IPS DF 6.9 (cell line): ENCODE measurements around the gene AGFG2.

Experiments
- DNase-seq: peaks from one replicate; pipeline ENCODE4 v3.0.0-alpha.2; 2013; ENCODE audit warnings: low read depth, low spot score
- H3K27ac ChIP-seq: one replicate; pipeline ENCODE4 v1.5.1; 2013; ENCODE audit warnings: low read length, control low read depth
- H3K27me3 ChIP-seq: 2 replicates; pipeline ENCODE4 v1.6.1; 2013; ENCODE audit warnings: mild to moderate bottlenecking, low read length; ENCODE audit not compliant: control insufficient read depth, insufficient read depth
- H3K36me3 ChIP-seq: 2 replicates; pipeline ENCODE4 v1.6.1; 2013; ENCODE audit warnings: low read length; ENCODE audit not compliant: control insufficient read depth, insufficient read depth
- H3K4me1 ChIP-seq: 2 replicates; pipeline ENCODE4 v1.6.1; 2013; ENCODE audit warnings: low read length; ENCODE audit not compliant: control insufficient read depth, insufficient read depth
- H3K4me3 ChIP-seq: 2 replicates; pipeline ENCODE4 v1.5.1; 2013; ENCODE audit warnings: mild to moderate bottlenecking, low read length
- H3K9me3 ChIP-seq: 2 replicates; pipeline ENCODE4 v1.6.1; 2013; ENCODE audit warnings: low read length, inconsistent platforms; ENCODE audit not compliant: control insufficient read depth, insufficient read depth
- WGBS: extraction: QIAGEN DNeasy Blood & Tissue Kit; methylation state at CpG from one replicate; pipeline ENCODE4 v1.1.7; 2013; ENCODE audit warnings: mixed read lengths, missing lambda C conversion rate; ENCODE audit not compliant: insufficient read length, insufficient coverage; 5-methylcytosine and 5-hydroxymethylcytosine counted together

AGFG2 gene

GRCh38 chr7:100504887-100505611 lies 34.0 kb upstream of the AGFG2 start:
- DNase-seq = no peak
- no peak overlapping the region for H3K27ac ChIP-seq

GRCh38 chr7:100506356-100506923 lies 32.6 kb upstream of the AGFG2 start:
- no CpG with 5 or more reads among the region's 8 CpGs for WGBS
- DNase-seq = no peak
- no peaks in the 10 kb centered on the region for H3K36me3 ChIP-seq
- no peaks in the 10 kb centered on the region for H3K9me3 ChIP-seq
- no peaks in the 10 kb centered on the region for H3K27me3 ChIP-seq
- H3K4me3 ChIP-seq = no peak overlapping the region
- H3K4me1 ChIP-seq = no peaks in the 10 kb centered on the region
- H3K27ac ChIP-seq = no peak overlapping the region

More at GRCh38 chr7:100504887-100505611, 34.0 kb upstream of the AGFG2 start:
- H3K4me1 ChIP-seq = no peaks in the 10 kb centered on the region
- no peaks in the 10 kb centered on the region for H3K36me3 ChIP-seq
- H3K9me3 ChIP-seq = no peaks in the 10 kb centered on the region
- H3K27me3 ChIP-seq = no peaks in the 10 kb centered on the region
- no CpG with 5 or more reads among the region's 9 CpGs for WGBS
- H3K4me3 ChIP-seq = no peak overlapping the region

GRCh38 chr7:100509231-100509630 lies 29.8 kb upstream of the AGFG2 start:
- Histone ChIP-seq H3K27ac (no peak overlapping the region), H3K9me3 (no peaks in the 10 kb centered on the region), H3K4me3 (no peak overlapping the region), H3K4me1 (no peaks in the 10 kb centered on the region), H3K27me3 (no peaks in the 10 kb centered on the region), H3K36me3 (no peaks in the 10 kb centered on the region)
- no CpG with 5 or more reads among the region's 15 CpGs for WGBS
- DNase-seq = no peak

GRCh38 chr7:100510437-100511239 lies 28.4 kb upstream of the AGFG2 start:
- no peak overlapping the region for H3K27ac ChIP-seq
- H3K9me3 ChIP-seq = no peaks in the 10 kb centered on the region
- H3K4me3 ChIP-seq = no peak overlapping the region
- H3K27me3 ChIP-seq = no peaks in the 10 kb centered on the region
- no peak for DNase-seq
- H3K4me1 ChIP-seq = no peaks in the 10 kb centered on the region
- WGBS = no CpG with 5 or more reads among the region's 9 CpGs
- H3K36me3 ChIP-seq = no peaks in the 10 kb centered on the region

- 100% methylated on average over 1 of the region's 9 CpGs for WGBS
Measured at GRCh38 chr7:100513212-100513810, 25.7 kb upstream of the AGFG2 start.

GRCh38 chr7:100515072-100515532 lies 23.9 kb upstream of the AGFG2 start:
- H3K36me3 ChIP-seq = no peaks in the 10 kb centered on the region
- H3K4me3 ChIP-seq = no peak overlapping the region
- H3K27ac ChIP-seq = no peak overlapping the region
- H3K9me3 ChIP-seq = no peaks in the 10 kb centered on the region
- no peaks in the 10 kb centered on the region for H3K4me1 ChIP-seq
- no peak for DNase-seq
- WGBS = no CpG with 5 or more reads among the region's 2 CpGs
- no peaks in the 10 kb centered on the region for H3K27me3 ChIP-seq

More at GRCh38 chr7:100513212-100513810, 25.7 kb upstream of the AGFG2 start:
- no peaks in the 10 kb centered on the region for H3K36me3 ChIP-seq
- no peak for DNase-seq
- no peak overlapping the region for H3K27ac ChIP-seq
- no peaks in the 10 kb centered on the region for H3K27me3 ChIP-seq
- no peak overlapping the region for H3K4me3 ChIP-seq
- no peaks in the 10 kb centered on the region for H3K4me1 ChIP-seq
- H3K9me3 ChIP-seq = no peaks in the 10 kb centered on the region

GRCh38 chr7:100516135-100516812 lies 22.7 kb upstream of the AGFG2 start:
- Histone ChIP-seq H3K27ac (no peak overlapping the region), H3K4me3 (no peak overlapping the region), H3K4me1 (no peaks in the 10 kb centered on the region), H3K27me3 (no peaks in the 10 kb centered on the region), H3K9me3 (no peaks in the 10 kb centered on the region), H3K36me3 (no peaks in the 10 kb centered on the region)
- WGBS = no CpG with 5 or more reads among the region's 4 CpGs
- DNase-seq = no peak

GRCh38 chr7:100517305-100517704 lies 21.7 kb upstream of the AGFG2 start:
- Histone ChIP-seq H3K27ac (no peak overlapping the region), H3K36me3 (no peaks in the 10 kb centered on the region), H3K4me1 (no peaks in the 10 kb centered on the region), H3K4me3 (no peak overlapping the region), H3K9me3 (no peaks in the 10 kb centered on the region; the same call in 1 of the 2 replicates), H3K27me3 (no peaks in the 10 kb centered on the region)
- WGBS = no CpG with 5 or more reads among the region's 2 CpGs
- no peak for DNase-seq

GRCh38 chr7:100519580-100519979 lies 19.4 kb upstream of the AGFG2 start:
- Histone ChIP-seq H3K27ac (no peak overlapping the region), H3K4me3 (no peak overlapping the region), H3K4me1 (no peaks in the 10 kb centered on the region), H3K36me3 (no peaks in the 10 kb centered on the region), H3K9me3 (no peaks in the 10 kb centered on the region; the same call in 1 of the 2 replicates), H3K27me3 (no peaks in the 10 kb centered on the region)
- no CpG with 5 or more reads among the region's 6 CpGs for WGBS
- DNase-seq = no peak

GRCh38 chr7:100520138-100520537 lies 18.9 kb upstream of the AGFG2 start:
- no CpG with 5 or more reads among the region's 1 CpG for WGBS

More at GRCh38 chr7:100520138-100520537, 18.9 kb upstream of the AGFG2 start:
- H3K9me3 ChIP-seq = no peaks in the 10 kb centered on the region; the same call in 1 of the 2 replicates
- DNase-seq = no peak
- H3K4me1 ChIP-seq = no peaks in the 10 kb centered on the region
- no peak overlapping the region for H3K27ac ChIP-seq
- no peaks in the 10 kb centered on the region for H3K27me3 ChIP-seq
- no peaks in the 10 kb centered on the region for H3K36me3 ChIP-seq
- H3K4me3 ChIP-seq = no peak overlapping the region
